GM23248 (cell line): ENCODE results near the gene SEMA3B. TPM values are rescaled to one million over a fixed set of nuclear protein-coding genes. Genes with fewer than 3 reads are reported as not detected.
"Not testable (repeated sequence)": the region's sequence is repeated elsewhere in the genome, so short reads cannot be mapped to it uniquely, and the experiment has no call there.

Experiments used
- DNase-seq: peaks from one replicate; pipeline ENCODE4 v3.0.0-alpha.2; 2015
- H2AFZ ChIP-seq: fragments of 200-600 bp; sonication (generic); 2 replicates; pipeline ENCODE4 v1.6.1; 2016; ENCODE audit warnings: antibody characterized with exemption
- H3F3A ChIP-seq: fragments of 200-600 bp; sonication (generic); 2 replicates; pipeline ENCODE4 v1.6.1; 2016; ENCODE audit warnings: mild to moderate bottlenecking, antibody characterized with exemption, mixed run types; ENCODE audit not compliant: insufficient read depth
- H3K27ac ChIP-seq: fragments of 200-600 bp; sonication (generic); 2 replicates; pipeline ENCODE4 v1.5.1; 2016; ENCODE audit warnings: mild to moderate bottlenecking
- H3K27me3 ChIP-seq: fragments of 200-600 bp; sonication (generic); replicated peaks from 2 replicates; pipeline ENCODE4 v1.6.1; 2016; ENCODE audit warnings: mild to moderate bottlenecking; ENCODE audit not compliant: insufficient read depth
- H3K36me3 ChIP-seq: fragments of 200-600 bp; sonication (generic); 2 replicates; pipeline ENCODE4 v1.6.1; 2016; ENCODE audit warnings: low read depth, mild to moderate bottlenecking
- H3K4me1 ChIP-seq: fragments of 200-600 bp; sonication (generic); 2 replicates; pipeline ENCODE4 v1.6.1; 2016; ENCODE audit warnings: mild to moderate bottlenecking; ENCODE audit not compliant: insufficient read depth
- H3K4me2 ChIP-seq: fragments of 200-600 bp; sonication (generic); one replicate; pipeline ENCODE4 v1.6.1; 2016; ENCODE audit warnings: mild to moderate bottlenecking; ENCODE audit not compliant: unreplicated experiment
- H3K4me3 ChIP-seq: fragments of 200-600 bp; sonication (generic); 2 replicates; pipeline ENCODE4 v1.5.1; 2016; ENCODE audit warnings: mild to moderate bottlenecking
- H3K79me2 ChIP-seq: fragments of 200-600 bp; sonication (generic); 2 replicates; pipeline ENCODE4 v1.6.1; 2016; ENCODE audit warnings: mild to moderate bottlenecking; ENCODE audit not compliant: insufficient read depth
- H3K9ac ChIP-seq: fragments of 200-600 bp; sonication (generic); 2 replicates; pipeline ENCODE4 v1.6.1; 2016; ENCODE audit warnings: mild to moderate bottlenecking
- H3K9me2 ChIP-seq: fragments of 200-600 bp; sonication (generic); 2 replicates; pipeline ENCODE4 v1.6.1; 2016; ENCODE audit warnings: mixed run types, mild to moderate bottlenecking, moderate library complexity; ENCODE audit not compliant: insufficient read depth
- H3K9me3 ChIP-seq: fragments of 200-600 bp; sonication (generic); one replicate; pipeline ENCODE4 v1.6.1; 2017; ENCODE audit warnings: low read depth
- H4K20me1 ChIP-seq: fragments of 200-600 bp; sonication (generic); 2 replicates; pipeline ENCODE4 v1.6.0; 2016; ENCODE audit not compliant: insufficient read depth
- EZH2 ChIP-seq: fragments of 200-600 bp; sonication (generic); IDR thresholded peaks from 2 replicates; pipeline ENCODE4 v1.6.1; 2018; ENCODE audit warnings: antibody characterized with exemption, mild to moderate bottlenecking; ENCODE audit not compliant: insufficient read depth, poor library complexity, severe bottlenecking
- EZH2phosphoT487 ChIP-seq: fragments of 200-600 bp; sonication (generic); IDR thresholded peaks from 2 replicates; pipeline ENCODE4 v1.6.1; 2018; ENCODE audit warnings: antibody characterized with exemption, moderate library complexity, mild to moderate bottlenecking, low read depth; ENCODE audit not compliant: insufficient read depth
- WGBS, 2 experiments: methylation state at CpG; one replicate each; pipeline ENCODE4 v1.1.6; 2015 to 2017; ENCODE audit warnings: low lambda C conversion rate in 2 of 2, low coverage in 1 of 2; ENCODE audit errors: missing lambda C conversion rate in 2 of 2; 5-methylcytosine and 5-hydroxymethylcytosine counted together
- in situ Hi-C: fragments of 300-500 bp; cut with MboI; formaldehyde crosslinking; loops from 2 replicates; pipeline ENCODE4 v1.15.0; 2020
- polyA plus RNA-seq: library from polyadenylated mRNA; unstranded; fragments of >200 nt; fragmentation: Nextera tagmentation; extraction: Ambion mirVana; gene quantifications from 2 replicates; pipeline ENCODE4 v1.2.1, GENCODE V29; 2016
- total RNA-seq: library from RNA; depleted of rRNA; stranded (reverse); fragments of >200 nt; shearing (Covaris generic); gene quantifications from 2 replicates; pipeline ENCODE4 v1.2.3, GENCODE V29; 2014

SEMA3B gene
- total and polyA plus RNA-seq, 2 experiments from 2014 or later = 7.6 to 8.8 TPM

DNA sequence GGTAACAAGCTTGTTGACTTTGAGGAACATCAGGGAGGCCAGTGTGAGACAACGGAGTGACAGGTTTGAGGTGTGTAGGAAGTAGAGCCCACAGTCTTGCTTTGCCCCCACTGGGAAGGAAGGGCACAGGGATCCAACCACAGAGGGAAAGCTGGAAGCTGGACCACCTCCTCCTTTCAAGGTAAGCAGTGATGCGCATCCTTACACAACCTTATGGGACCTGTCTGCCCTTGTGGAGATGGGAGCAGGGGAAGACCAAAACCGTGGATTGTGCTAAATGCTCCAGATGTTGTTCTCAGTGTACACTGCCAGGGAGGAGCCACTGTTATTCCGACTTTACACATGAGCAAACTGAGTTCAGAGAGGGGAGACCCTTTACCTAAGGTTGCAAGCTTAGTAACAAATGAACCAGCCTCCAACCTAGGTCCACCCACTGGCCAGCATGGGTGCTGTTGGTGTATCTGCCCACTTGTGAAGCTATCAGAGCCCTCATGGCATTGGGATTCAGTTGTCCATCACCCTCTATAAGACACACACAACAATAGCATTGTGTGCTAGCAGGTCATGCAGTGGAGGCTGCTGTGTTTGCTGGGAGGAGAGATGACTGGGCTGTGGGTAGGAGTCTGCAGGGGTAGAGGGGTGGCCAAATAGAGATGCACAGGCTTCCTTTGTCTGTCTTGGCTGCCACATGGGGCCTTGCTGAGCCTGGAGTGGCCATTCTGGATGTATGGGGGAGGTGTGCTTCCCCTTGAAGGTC, 9.4 kb downstream of the SEMA3B start:
- Histone ChIP-seq H3K4me2 (no peak overlapping the region), H3K27me3 (no peaks in the 10 kb centered on the region), H3K4me1 (no peaks in the 10 kb centered on the region), H3K9me2 (no peaks in the 10 kb centered on the region), H3F3A (no peaks in the 10 kb centered on the region), H3K9me3 (no peaks in the 10 kb centered on the region), H3K9ac (no peak overlapping the region), H3K27ac (no peak overlapping the region), H2AFZ (no peak overlapping the region), H3K36me3 (no peaks in the 10 kb centered on the region), H3K4me3 (no peak overlapping the region), H3K79me2 (no peaks in the 10 kb centered on the region), H4K20me1 (no peaks in the 10 kb centered on the region)
- WGBS, 2 experiments = 47 to 48% methylated on average over 4 of the region's 4 CpGs
- no peak for DNase-seq
- in situ Hi-C loops = no loop called here
- no peak for TF ChIP-seq EZH2phosphoT487
- no peak for TF ChIP-seq EZH2

DNA sequence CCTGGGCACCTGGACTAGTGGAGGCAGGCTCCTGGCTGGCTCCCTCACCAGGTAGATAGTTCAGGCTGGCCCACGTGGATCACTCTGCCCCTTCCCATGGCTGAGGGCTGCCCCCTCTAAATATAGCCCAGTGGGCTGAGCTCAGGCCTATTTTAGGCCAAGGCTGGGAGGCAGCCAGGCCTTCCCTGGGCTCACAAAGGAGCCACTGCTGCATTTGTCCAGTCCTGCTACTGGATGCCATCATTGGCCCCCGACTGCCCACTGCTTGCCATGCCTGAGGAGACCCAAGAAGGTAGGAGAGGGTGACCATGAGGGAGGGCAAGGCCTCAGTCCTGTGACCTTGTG, 9.9 kb downstream of the SEMA3B start, which contains the start of gene LSMEM2:
TSS of gene LSMEM2 (plus strand) at position 208 of the 345 bp plus-strand sequence. CDS start at position 235, 27 bp downstream.
- Histone ChIP-seq H3K27ac (no peak within 1 kb of the TSS), H3K4me3 (no peak within 1 kb of the TSS), H4K20me1 (no peaks in the 10 kb centered on the region), H3K36me3 (no peaks in the 10 kb centered on the region), H3K9me2 (no peaks in the 10 kb centered on the region), H3K79me2 (no peaks in the 10 kb centered on the region), H3F3A (no peaks in the 10 kb centered on the region), H3K9ac (no peak within 1 kb of the TSS), H3K27me3 (no peaks in the 10 kb centered on the region), H3K9me3 (no peaks in the 10 kb centered on the region), H3K4me2 (no peak within 1 kb of the TSS), H2AFZ (no peak within 1 kb of the TSS), H3K4me1 (no peaks in the 10 kb centered on the region)
- no peak for DNase-seq
- in situ Hi-C loops = no loop called here
- WGBS, 2 experiments = 33 to 44% methylated on average over 2 of the region's 2 CpGs
- TF ChIP-seq EZH2 = no peak
- no peak for TF ChIP-seq EZH2phosphoT487

DNA sequence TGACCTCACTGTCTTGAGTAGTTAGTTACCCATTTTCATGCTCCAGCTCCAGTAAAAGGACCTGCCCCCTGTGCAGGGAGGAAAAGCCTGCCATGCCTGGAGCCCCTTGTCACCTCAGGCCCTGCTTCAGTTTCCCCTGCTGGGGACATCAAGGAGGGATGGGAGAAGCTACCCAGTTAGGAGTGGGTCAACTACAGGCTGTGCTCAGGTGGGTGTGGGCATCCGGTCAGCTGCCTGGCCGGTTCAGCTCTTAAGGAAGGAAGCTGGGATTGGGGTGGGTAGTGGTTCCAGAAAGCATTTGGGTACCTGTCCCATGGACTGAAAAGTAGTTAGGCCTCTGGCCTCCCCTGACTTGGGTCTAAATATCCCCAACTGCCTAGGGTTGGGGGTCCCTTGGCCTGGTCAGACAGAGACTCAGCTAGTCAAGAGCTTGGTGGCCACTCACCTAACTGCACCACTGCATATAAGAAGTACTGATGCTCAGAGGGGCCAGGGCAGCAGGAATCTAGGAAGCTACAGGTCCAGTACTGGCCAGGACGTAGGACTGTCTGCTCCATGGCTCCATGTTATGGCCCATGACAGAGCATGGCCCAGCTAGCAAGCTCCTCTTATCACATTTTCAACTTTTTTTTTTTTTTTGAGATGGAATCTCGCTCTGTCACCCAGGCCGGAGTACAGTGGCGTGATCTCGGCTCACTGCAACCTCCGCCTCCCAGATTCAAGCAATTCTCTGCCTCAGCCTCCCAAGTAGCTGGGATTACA, 10.5 kb downstream of the SEMA3B start:
- TF ChIP-seq EZH2 = no peak
- no peak for TF ChIP-seq EZH2phosphoT487
- in situ Hi-C loops = no loop called here
- Histone ChIP-seq H3F3A (no peaks in the 10 kb centered on the region), H3K4me3 (no peak overlapping the region), H4K20me1 (no peaks in the 10 kb centered on the region), H3K9me3 (no peaks in the 10 kb centered on the region), H3K9ac (no peak overlapping the region), H3K79me2 (no peaks in the 10 kb centered on the region), H3K27ac (no peak overlapping the region), H3K4me1 (no peaks in the 10 kb centered on the region), H3K36me3 (no peaks in the 10 kb centered on the region), H3K27me3 (no peaks in the 10 kb centered on the region), H3K4me2 (no peak overlapping the region), H3K9me2 (no peaks in the 10 kb centered on the region), H2AFZ (no peak overlapping the region)
- 89 to 94% methylated on average over 8 of the region's 8 CpGs for WGBS, 2 experiments
- no peak for DNase-seq

DNA sequence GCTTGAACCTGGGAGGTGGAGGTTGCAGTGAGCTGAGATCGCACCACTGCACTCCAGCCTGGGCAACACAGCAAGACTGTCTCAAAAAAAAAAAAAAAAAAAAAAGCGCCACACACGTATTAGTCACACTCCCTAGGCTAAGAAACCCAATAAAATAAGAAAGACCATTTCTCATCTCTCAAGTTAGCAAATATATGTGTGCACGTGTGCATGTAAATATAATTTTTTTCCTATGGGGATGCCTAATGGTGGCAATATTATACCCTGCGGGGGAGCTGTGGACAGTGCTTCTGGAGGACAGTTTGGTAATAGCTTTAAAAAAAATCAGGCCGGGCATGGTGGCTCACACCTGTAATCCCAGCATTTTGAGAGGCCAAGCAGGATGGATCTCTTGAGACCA, 15.2 kb downstream of the SEMA3B start:
- H2AFZ ChIP-seq, H3K4me1 ChIP-seq, H3K9me2 ChIP-seq, H3K27ac ChIP-seq, H3K4me3 ChIP-seq, in situ Hi-C loops, H3K9me3 ChIP-seq, H3K4me2 ChIP-seq, H3K36me3 ChIP-seq, H3K79me2 ChIP-seq, H3K9ac ChIP-seq, H3F3A ChIP-seq, DNase-seq, H4K20me1 ChIP-seq, H3K27me3 ChIP-seq: not testable (repeated sequence)
- 77 to 80% methylated on average over 6 of the region's 6 CpGs for WGBS, 2 experiments
